ES-I3 (cell line): Measurements from ENCODE around the gene MAST4.

Experiments used
- H3K36me3 ChIP-seq: 2 replicates; pipeline ENCODE4 v1.6.1; 2013; ENCODE audit warnings: mild to moderate bottlenecking, low read length, control low read depth, moderate library complexity; ENCODE audit not compliant: insufficient read depth
- H3K4me1 ChIP-seq: 2 replicates; pipeline ENCODE4 v1.6.1; 2013; ENCODE audit warnings: mild to moderate bottlenecking, control low read depth, low read length; ENCODE audit not compliant: insufficient read depth
- H3K9ac ChIP-seq: 2 replicates; pipeline ENCODE4 v1.6.1; 2013; ENCODE audit warnings: low read depth, mild to moderate bottlenecking, low read length, moderate library complexity
- H3K9me3 ChIP-seq: 2 replicates; pipeline ENCODE4 v1.6.1; 2013; ENCODE audit warnings: mild to moderate bottlenecking, low read length, moderate library complexity; ENCODE audit not compliant: control insufficient read depth, insufficient read depth

MAST4 gene

GRCh38 chr5:66713998-66714397, 117.8 kb downstream of the MAST4 start:
- H3K9ac ChIP-seq, result no peak overlapping the region
- H3K4me1 ChIP-seq, result peaks cover 8% of the 10 kb centered on the region
- H3K36me3 ChIP-seq, result no peaks in the 10 kb centered on the region
- H3K9me3 ChIP-seq, result 0 out of 2 replicates have a peak, but pooled peaks cover 4% of the 10 kb centered on the region

GRCh38 chr5:66717455-66718373, 121.5 kb downstream of the MAST4 start:
- H3K36me3 ChIP-seq, result no peaks in the 10 kb centered on the region
- H3K4me1 ChIP-seq, result peaks cover 16% of the 10 kb centered on the region
- no peaks in the 10 kb centered on the region for H3K9me3 ChIP-seq
- H3K9ac ChIP-seq, result no peak overlapping the region

GRCh38 chr5:66718374-66719002, 122.3 kb downstream of the MAST4 start:
- Histone ChIP-seq H3K4me1 (peaks cover 16% of the 10 kb centered on the region), H3K9me3 (no peaks in the 10 kb centered on the region), H3K36me3 (no peaks in the 10 kb centered on the region), H3K9ac (no peak overlapping the region)

- H3K4me1 ChIP-seq, result peaks cover 11% of the 10 kb centered on the region
- no peak overlapping the region for H3K9ac ChIP-seq
- H3K9me3 ChIP-seq, result no peaks in the 10 kb centered on the region
- H3K36me3 ChIP-seq, result no peaks in the 10 kb centered on the region
These were observed 124.6 kb downstream of the MAST4 start for GRCh38 chr5:66720780-66721179.

GRCh38 chr5:66722686-66723085, 126.5 kb downstream of the MAST4 start:
- Histone ChIP-seq H3K36me3 (no peaks in the 10 kb centered on the region), H3K4me1 (peaks cover 11% of the 10 kb centered on the region), H3K9ac (no peak overlapping the region), H3K9me3 (no peaks in the 10 kb centered on the region)

- Histone ChIP-seq H3K9me3 (no peaks in the 10 kb centered on the region), H3K4me1 (peaks cover 8% of the 10 kb centered on the region; the same call in 1 of the 2 replicates), H3K36me3 (no peaks in the 10 kb centered on the region), H3K9ac (no peak overlapping the region)
These were observed 128.4 kb downstream of the MAST4 start for GRCh38 chr5:66724349-66725139.

GRCh38 chr5:66727630-66728029, 131.4 kb downstream of the MAST4 start:
- Histone ChIP-seq H3K9me3 (no peaks in the 10 kb centered on the region), H3K9ac (no peak overlapping the region), H3K36me3 (no peaks in the 10 kb centered on the region), H3K4me1 (no peaks in the 10 kb centered on the region)

- Histone ChIP-seq H3K4me1 (no peaks in the 10 kb centered on the region), H3K9me3 (no peaks in the 10 kb centered on the region), H3K36me3 (no peaks in the 10 kb centered on the region), H3K9ac (no peak overlapping the region)
These were observed 131.9 kb downstream of the MAST4 start for GRCh38 chr5:66728049-66728448.

GRCh38 chr5:66737096-66737495, 140.9 kb downstream of the MAST4 start:
- Histone ChIP-seq H3K36me3 (no peaks in the 10 kb centered on the region), H3K9ac (no peak overlapping the region), H3K4me1 (no peaks in the 10 kb centered on the region), H3K9me3 (no peaks in the 10 kb centered on the region)

GRCh38 chr5:66738136-66738535, 141.9 kb downstream of the MAST4 start:
- no peak overlapping the region for H3K9ac ChIP-seq
- H3K9me3 ChIP-seq, result no peaks in the 10 kb centered on the region
- H3K36me3 ChIP-seq, result no peaks in the 10 kb centered on the region
- no peaks in the 10 kb centered on the region for H3K4me1 ChIP-seq

GRCh38 chr5:66739021-66739420, 142.8 kb downstream of the MAST4 start:
- no peaks in the 10 kb centered on the region for H3K9me3 ChIP-seq
- H3K36me3 ChIP-seq, result no peaks in the 10 kb centered on the region
- no peaks in the 10 kb centered on the region for H3K4me1 ChIP-seq
- H3K9ac ChIP-seq, result no peak overlapping the region

GRCh38 chr5:66739951-66740350, 143.8 kb downstream of the MAST4 start:
- no peaks in the 10 kb centered on the region for H3K9me3 ChIP-seq
- no peaks in the 10 kb centered on the region for H3K36me3 ChIP-seq
- no peaks in the 10 kb centered on the region for H3K4me1 ChIP-seq

GRCh38 chr5:66741394-66741793, 145.2 kb downstream of the MAST4 start:
- H3K4me1 ChIP-seq, result no peaks in the 10 kb centered on the region
- H3K36me3 ChIP-seq, result no peaks in the 10 kb centered on the region
- no peak overlapping the region for H3K9ac ChIP-seq
- no peaks in the 10 kb centered on the region for H3K9me3 ChIP-seq

More at GRCh38 chr5:66739951-66740350, 143.8 kb downstream of the MAST4 start:
- H3K9ac ChIP-seq, result no peak overlapping the region

- Histone ChIP-seq H3K9ac (no peak overlapping the region), H3K36me3 (no peaks in the 10 kb centered on the region), H3K4me1 (no peaks in the 10 kb centered on the region), H3K9me3 (no peaks in the 10 kb centered on the region)
These were observed 146.1 kb downstream of the MAST4 start for GRCh38 chr5:66742083-66742895.
